KBM-7 (cell line): ENCODE results near the gene IMMP2L.

Source experiments
- DNase-seq: peaks from one replicate; pipeline ENCODE4 v3.0.0-alpha.2; 2015
- in situ Hi-C: fragments of 300-500 bp; cut with MboI; formaldehyde crosslinking; loops from 2 replicates; pipeline ENCODE4 v1.14.3; 2020; ENCODE audit warnings: low sequenced_read_pairs, low pct_unique_long_range_greater_than_20kb, mixed read lengths

The IMMP2L gene

GRCh38 chr7:111012149-111012548 is 550.1 kb downstream of the IMMP2L start:
- no peak for DNase-seq
- in situ Hi-C loops, result no loop called here

- in situ Hi-C loops, result no loop called here
- DNase-seq, result no peak
These were observed 550.8 kb downstream of the IMMP2L start for GRCh38 chr7:111011520-111011919.

DNA sequence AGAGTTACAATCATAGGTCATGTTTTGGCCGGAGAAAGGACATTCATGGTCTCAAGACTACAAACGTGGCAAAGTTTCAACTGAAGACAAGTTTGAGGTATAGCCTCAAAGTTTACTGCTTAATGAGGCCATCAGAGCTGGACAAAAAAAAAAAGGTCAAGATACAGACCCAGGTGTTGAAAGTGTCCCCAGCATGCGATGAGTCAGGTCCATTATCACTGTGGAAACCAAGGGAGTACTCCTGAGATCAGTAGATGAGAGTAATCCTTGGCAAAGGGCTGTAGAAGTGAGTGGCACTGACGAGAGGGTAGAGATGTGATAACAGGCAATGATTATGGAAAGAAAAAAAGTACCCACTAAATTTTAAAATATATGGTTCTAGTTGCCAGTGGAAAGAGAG is 551.5 kb downstream of the IMMP2L start:
- in situ Hi-C loops, result no loop called here
- DNase-seq, result no peak

- in situ Hi-C loops, result no loop called here
- DNase-seq, result no peak
These were observed 552.7 kb downstream of the IMMP2L start for GRCh38 chr7:111009526-111010040.

GRCh38 chr7:111006691-111007090 is 555.6 kb downstream of the IMMP2L start:
- no peak for DNase-seq
- in situ Hi-C loops, result no loop called here

GRCh38 chr7:111006040-111006439 is 556.3 kb downstream of the IMMP2L start:
- in situ Hi-C loops, result no loop called here
- no peak for DNase-seq

GRCh38 chr7:111005445-111005844 is 556.8 kb downstream of the IMMP2L start:
- in situ Hi-C loops, result no loop called here

GRCh38 chr7:111004310-111004901 is 557.9 kb downstream of the IMMP2L start:
- in situ Hi-C loops, result no loop called here
- no peak for DNase-seq

More at GRCh38 chr7:111005445-111005844, 556.8 kb downstream of the IMMP2L start:
- no peak for DNase-seq

- in situ Hi-C loops, result no loop called here
- no peak for DNase-seq
These were observed 558.4 kb downstream of the IMMP2L start for GRCh38 chr7:111003883-111004282.

DNA sequence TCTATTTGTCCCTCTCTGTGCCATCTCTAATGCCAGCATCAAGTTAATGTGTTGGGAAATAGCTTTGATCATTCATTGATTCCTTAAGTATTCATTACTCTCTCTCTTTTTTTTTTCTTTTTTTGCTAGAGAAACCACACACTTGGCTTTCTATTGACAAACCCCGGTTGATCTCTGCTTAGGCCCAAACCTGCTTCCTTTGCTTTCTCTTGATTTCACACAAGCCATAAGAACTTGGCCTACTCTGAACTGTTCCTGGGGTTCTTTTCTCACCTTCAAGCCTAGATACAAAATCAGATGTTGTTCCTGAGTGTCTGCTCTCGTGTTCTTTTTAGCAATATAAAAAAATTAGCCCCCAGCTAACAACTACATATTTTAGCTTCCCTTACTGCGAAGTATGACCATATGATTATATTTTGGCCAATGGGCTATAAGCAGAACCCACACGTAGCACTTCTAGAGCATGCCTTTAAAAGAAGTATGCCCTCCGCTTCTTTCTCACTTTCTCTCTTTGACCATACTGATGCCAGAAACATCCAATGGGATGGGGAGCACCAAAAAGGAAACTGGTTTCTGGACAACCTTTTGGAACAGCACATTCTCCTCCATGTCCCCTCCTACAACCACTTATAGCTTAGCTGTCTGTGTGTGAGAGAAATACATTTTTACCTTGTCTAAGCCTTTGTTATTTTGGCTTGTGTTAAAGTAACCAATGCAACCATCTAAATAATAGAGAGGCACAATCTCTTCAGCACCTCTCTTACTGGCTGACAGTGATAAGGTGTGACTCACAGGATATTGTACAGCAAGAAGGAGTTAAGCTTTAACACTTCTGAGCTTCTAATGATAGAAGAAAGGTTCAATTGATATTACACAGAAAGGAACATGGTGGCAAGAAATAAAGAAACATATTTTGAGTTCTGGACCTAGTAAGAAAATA is 568.0 kb downstream of the IMMP2L start:
- in situ Hi-C loops, result no loop called here
- no peak for DNase-seq

DNA sequence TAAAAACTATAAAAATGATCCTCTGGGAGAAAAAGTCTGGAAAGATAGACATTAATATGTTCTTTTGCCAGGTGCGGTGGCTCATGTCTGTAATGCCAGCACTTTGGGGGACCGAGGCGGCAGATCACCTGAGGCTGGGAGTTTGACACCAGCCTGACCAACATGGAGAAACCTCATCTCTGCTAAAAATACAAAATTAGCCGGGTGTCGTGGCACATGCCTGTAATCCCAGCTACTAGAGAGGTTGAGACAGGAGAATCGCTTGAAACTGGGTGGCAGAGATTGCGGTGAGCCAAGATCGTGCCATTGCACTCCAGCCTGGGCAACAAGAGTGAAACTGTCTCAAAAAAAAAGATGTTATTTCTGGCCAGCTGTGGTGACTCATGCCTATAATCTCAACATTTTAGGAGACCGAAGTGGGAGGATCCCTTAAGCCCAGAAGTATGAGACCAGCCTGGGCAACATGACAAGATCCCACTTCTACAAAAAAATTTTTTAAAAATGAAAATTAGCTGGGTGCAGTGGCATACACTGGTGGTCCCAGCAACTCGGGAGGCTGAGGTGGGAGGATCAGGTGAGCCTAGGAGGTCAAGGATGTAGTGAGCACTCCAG is 573.3 kb downstream of the IMMP2L start:
- in situ Hi-C loops, result no loop called here
- DNase-seq, result no peak

- in situ Hi-C loops, result no loop called here
- DNase-seq, result no peak
These were observed 573.9 kb downstream of the IMMP2L start for GRCh38 chr7:110988348-110988747.

GRCh38 chr7:110987127-110987693 is 575.1 kb downstream of the IMMP2L start:
- in situ Hi-C loops, result no loop called here
- no peak for DNase-seq

GRCh38 chr7:110983822-110984456 is 578.4 kb downstream of the IMMP2L start:
- DNase-seq, result no peak
- in situ Hi-C loops, result no loop called here

- DNase-seq, result no peak
- in situ Hi-C loops, result no loop called here
These were observed 585.1 kb downstream of the IMMP2L start for GRCh38 chr7:110977127-110977737.

GRCh38 chr7:110975486-110975885 is 586.8 kb downstream of the IMMP2L start:
- in situ Hi-C loops, result no loop called here
- DNase-seq, result no peak

DNA sequence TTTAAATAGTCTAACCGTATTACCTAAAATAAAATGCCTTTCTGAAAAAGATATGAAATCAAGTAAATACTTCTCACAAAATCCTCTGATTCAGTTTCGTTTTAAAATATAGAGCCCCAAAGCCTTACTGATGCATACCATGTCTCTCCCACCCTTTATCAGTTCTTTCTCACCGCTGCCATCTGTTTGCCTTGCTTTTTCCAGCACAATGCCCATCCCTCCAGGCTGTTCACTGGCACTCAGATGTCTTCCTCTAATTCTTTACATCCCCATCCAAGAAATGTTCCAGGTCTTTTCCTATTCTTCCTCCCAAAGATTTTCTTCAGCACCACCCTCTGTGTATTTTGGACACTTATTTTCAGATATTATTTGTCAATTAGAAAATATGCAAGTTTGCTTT is 587.9 kb downstream of the IMMP2L start:
- in situ Hi-C loops, result no loop called here
- no peak for DNase-seq

- in situ Hi-C loops, result no loop called here
- DNase-seq, result no peak
These were observed 588.9 kb downstream of the IMMP2L start for GRCh38 chr7:110973196-110973990.
